RWPE1 (cell line): ENCODE results near the gene PPFIA2.

Source experiments
- CTCF ChIA-PET: fragments of 350-600 bp; sonication (Branson Sonifier 250); formaldehyde crosslinking; extraction: SDS; loops from one replicate; lab custom pipeline; 2021; lab: Yijun Ruan, JAX
- POLR2A ChIA-PET: fragments of 400-600 bp; formaldehyde crosslinking; extraction: SDS; loops from one replicate; lab custom pipeline; 2020; ENCODE audit warnings: antibody characterized with exemption; ENCODE audit not compliant: low non-redundant PET; lab: Yijun Ruan, JAX
- DNase-seq: peaks from one replicate; pipeline ENCODE4 v3.0.0; 2012; ENCODE audit warnings: low spot score
- H3K27ac ChIP-seq: fragments of 450-650 bp; 2 replicates; pipeline ENCODE4 v1.5.1; 2017
- CTCF ChIP-seq: fragments of 450-650 bp; conservative IDR thresholded peaks from 2 replicates; pipeline ENCODE4 v1.5.1; 2017; ENCODE audit warnings: low read depth, mild to moderate bottlenecking

The PPFIA2 gene

GRCh38 chr12:81520064-81520945 lies 238.8 kb downstream of the PPFIA2 start:
- no peak for DNase-seq
- POLR2A ChIA-PET = no interaction called here
- no peak for TF ChIP-seq CTCF
- no peak overlapping the region for H3K27ac ChIP-seq
- CTCF ChIA-PET = interaction anchor here (0.6 kb wide), 1 partner anchor 1648 kb away, joined by 6 read pairs; no protein-coding TSS in a partner anchor

- no peak overlapping the region for H3K27ac ChIP-seq
- no peak for DNase-seq
- POLR2A ChIA-PET = no interaction called here
- no peak for TF ChIP-seq CTCF
- CTCF ChIA-PET = interaction anchor here (0.6 kb wide), 1 partner anchor 524 kb away, joined by 3 read pairs; no protein-coding TSS in a partner anchor
Observed at GRCh38 chr12:81518638-81519037, 240.5 kb downstream of the PPFIA2 start.

GRCh38 chr12:81517296-81517695 lies 241.9 kb downstream of the PPFIA2 start:
- DNase-seq = no peak
- H3K27ac ChIP-seq = no peak overlapping the region
- POLR2A ChIA-PET = no interaction called here
- CTCF ChIA-PET = interaction anchor here (0.7 kb wide), 1 partner anchor 242 kb away, joined by 5 read pairs; no protein-coding TSS in a partner anchor
- TF ChIP-seq CTCF = no peak

GRCh38 chr12:81502912-81503695 lies 256.0 kb downstream of the PPFIA2 start:
- no peak overlapping the region for H3K27ac ChIP-seq
- no peak for DNase-seq
- no peak for TF ChIP-seq CTCF
- CTCF ChIA-PET = interaction anchor here (0.6 kb wide), 1 partner anchor 556 kb away, joined by 3 read pairs; no protein-coding TSS in a partner anchor
- POLR2A ChIA-PET = interaction anchor here (0.6 kb wide), 1 partner anchor 41 kb away, joined by 4 read pairs; no protein-coding TSS in a partner anchor

- no peak for TF ChIP-seq CTCF
- H3K27ac ChIP-seq = no peak overlapping the region
- ChIA-PET CTCF (no interaction called here), POLR2A (no interaction called here)
- no peak for DNase-seq
Observed at GRCh38 chr12:81500788-81501187, 258.4 kb downstream of the PPFIA2 start.

- TF ChIP-seq CTCF = no peak
- POLR2A ChIA-PET = no interaction called here
- CTCF ChIA-PET = no interaction called here
- H3K27ac ChIP-seq = no peak overlapping the region
- no peak for DNase-seq
Observed at GRCh38 chr12:81499809-81500208, 259.3 kb downstream of the PPFIA2 start.
